A673 (cell line): Measurements from ENCODE around the gene CYP2W1. TPM values are rescaled to one million over a fixed set of nuclear protein-coding genes. Genes with fewer than 3 reads are reported as not detected.

Experiments used
- BruUV-seq: library from RNA; stranded (reverse); fragments of 400-500 nt; replicated peaks from 2 replicates; lab custom pipeline; 2021; lab: Mats Ljungman, UMichigan
- CTCF ChIA-PET: fragments of 300-600 bp; sonication (Branson Sonifier 250); formaldehyde crosslinking; loops from one replicate; lab custom pipeline; 2022; ENCODE audit warnings: antibody characterized with exemption; lab: Charles Lee
- POLR2A ChIA-PET: fragments of 300-600 bp; sonication (Branson Sonifier 250); formaldehyde crosslinking; loops from one replicate; lab custom pipeline; 2022; ENCODE audit warnings: antibody characterized with exemption; ENCODE audit not compliant: low non-redundant PET; lab: Charles Lee
- DNase-seq: peaks from one replicate; pipeline ENCODE4 v3.0.0-alpha.2; 2015; ENCODE audit warnings: low spot score
- H3K27ac ChIP-seq: fragments of 200-600 bp; sonication (generic); 2 replicates; pipeline ENCODE4 v1.5.1; 2016; ENCODE audit warnings: mixed run types, low read depth, mild to moderate bottlenecking, mixed read lengths, antibody characterized with exemption, low read length; ENCODE audit not compliant: poor library complexity, severe bottlenecking
- H3K27me3 ChIP-seq: fragments of 200-600 bp; sonication (generic); replicated peaks from 2 replicates; pipeline ENCODE4 v1.6.1; 2017; ENCODE audit warnings: mixed run types, low read depth, mild to moderate bottlenecking, mixed read lengths, antibody characterized with exemption, low read length; ENCODE audit not compliant: insufficient read depth, poor library complexity
- H3K36me3 ChIP-seq: fragments of 200-600 bp; sonication (generic); 2 replicates; pipeline ENCODE4 v1.6.1; 2016; ENCODE audit warnings: mixed run types, mild to moderate bottlenecking, mixed read lengths, antibody characterized with exemption, low read length; ENCODE audit not compliant: insufficient read depth, poor library complexity, severe bottlenecking
- H3K4me1 ChIP-seq: fragments of 200-600 bp; sonication (generic); 2 replicates; pipeline ENCODE4 v1.6.1; 2017; ENCODE audit warnings: mixed run types, mild to moderate bottlenecking, mixed read lengths, antibody characterized with exemption, low read length; ENCODE audit not compliant: insufficient read depth, poor library complexity, severe bottlenecking
- H3K4me3 ChIP-seq: fragments of 200-600 bp; sonication (generic); 2 replicates; pipeline ENCODE4 v1.5.1; 2016; ENCODE audit warnings: low read depth, mixed run types, mild to moderate bottlenecking, mixed read lengths, low read length; ENCODE audit not compliant: poor library complexity, severe bottlenecking
- H3K9me3 ChIP-seq: fragments of 200-600 bp; sonication (generic); 2 replicates; pipeline ENCODE4 v1.6.1; 2016; ENCODE audit warnings: mixed run types, low read depth, mild to moderate bottlenecking, mixed read lengths, antibody characterized with exemption, low read length; ENCODE audit not compliant: poor library complexity, severe bottlenecking
- EZH2 ChIP-seq: fragments of 200-600 bp; sonication (generic); IDR thresholded peaks from 2 replicates; pipeline ENCODE4 v1.6.1; 2017; ENCODE audit warnings: borderline replicate concordance, low read depth, mild to moderate bottlenecking, mixed read lengths, antibody characterized with exemption, low read length; ENCODE audit not compliant: poor library complexity, severe bottlenecking
- intact Hi-C: fragments of 100-400 bp; cut with micrococcal nuclease; formaldehyde crosslinking; loops from one replicate; pipeline ENCODE4 v1.10.0; 2022; ENCODE audit not compliant: unreplicated experiment
- total RNA-seq: library from RNA; stranded (reverse); gene quantifications from 2 replicates; pipeline ENCODE4 v1.2.3, GENCODE V29; 2021
- TF ChIP-seq, protein P1 (sequence below): fragments of 300-800, 200-600 bp; sonication (generic); conservative IDR thresholded peaks from 2 replicates; pipeline ENCODE4 v1.5.1; 2017; ENCODE audit warnings: low read depth, mild to moderate bottlenecking, antibody characterized with exemption, low read length, moderate library complexity, mixed read lengths

CYP2W1 gene
- total RNA-seq, 1 experiment from 2014 or later: not detected

DNA sequence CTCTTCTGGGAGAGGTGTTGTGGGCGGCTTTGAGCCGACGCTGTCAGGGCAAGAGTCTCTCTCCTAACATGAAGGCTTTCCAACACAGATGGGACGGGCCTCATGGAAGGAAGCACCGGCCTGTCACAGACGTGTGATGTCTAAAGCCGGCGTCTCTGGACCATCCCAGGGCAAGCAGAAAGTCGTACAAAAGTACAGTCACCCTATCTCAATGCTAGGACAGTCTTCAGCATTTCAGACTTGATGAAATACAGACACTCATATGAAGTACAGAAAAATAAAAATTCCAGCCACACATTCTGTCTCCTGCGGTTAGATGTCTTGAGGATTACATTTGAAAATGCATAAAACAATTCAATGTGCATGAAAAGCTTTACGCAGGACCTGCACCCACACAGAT, 30.6 kb downstream of the CYP2W1 start:
- Histone ChIP-seq H3K27me3 (no peaks in the 10 kb centered on the region), H3K36me3 (peaks cover 7% of the 10 kb centered on the region), H3K4me1 (no peaks in the 10 kb centered on the region), H3K9me3 (no peaks in the 10 kb centered on the region), H3K27ac (no peak overlapping the region), H3K4me3 (no peak overlapping the region)
- POLR2A ChIA-PET: no interaction called here
- BruUV-seq: no TSS peak
- DNase-seq: no peak
- CTCF ChIA-PET: no interaction called here
- TF ChIP-seq, protein P1, sequence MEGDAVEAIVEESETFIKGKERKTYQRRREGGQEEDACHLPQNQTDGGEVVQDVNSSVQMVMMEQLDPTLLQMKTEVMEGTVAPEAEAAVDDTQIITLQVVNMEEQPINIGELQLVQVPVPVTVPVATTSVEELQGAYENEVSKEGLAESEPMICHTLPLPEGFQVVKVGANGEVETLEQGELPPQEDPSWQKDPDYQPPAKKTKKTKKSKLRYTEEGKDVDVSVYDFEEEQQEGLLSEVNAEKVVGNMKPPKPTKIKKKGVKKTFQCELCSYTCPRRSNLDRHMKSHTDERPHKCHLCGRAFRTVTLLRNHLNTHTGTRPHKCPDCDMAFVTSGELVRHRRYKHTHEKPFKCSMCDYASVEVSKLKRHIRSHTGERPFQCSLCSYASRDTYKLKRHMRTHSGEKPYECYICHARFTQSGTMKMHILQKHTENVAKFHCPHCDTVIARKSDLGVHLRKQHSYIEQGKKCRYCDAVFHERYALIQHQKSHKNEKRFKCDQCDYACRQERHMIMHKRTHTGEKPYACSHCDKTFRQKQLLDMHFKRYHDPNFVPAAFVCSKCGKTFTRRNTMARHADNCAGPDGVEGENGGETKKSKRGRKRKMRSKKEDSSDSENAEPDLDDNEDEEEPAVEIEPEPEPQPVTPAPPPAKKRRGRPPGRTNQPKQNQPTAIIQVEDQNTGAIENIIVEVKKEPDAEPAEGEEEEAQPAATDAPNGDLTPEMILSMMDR: no peak
- no peak for TF ChIP-seq EZH2
- intact Hi-C loops: no loop called here

DNA sequence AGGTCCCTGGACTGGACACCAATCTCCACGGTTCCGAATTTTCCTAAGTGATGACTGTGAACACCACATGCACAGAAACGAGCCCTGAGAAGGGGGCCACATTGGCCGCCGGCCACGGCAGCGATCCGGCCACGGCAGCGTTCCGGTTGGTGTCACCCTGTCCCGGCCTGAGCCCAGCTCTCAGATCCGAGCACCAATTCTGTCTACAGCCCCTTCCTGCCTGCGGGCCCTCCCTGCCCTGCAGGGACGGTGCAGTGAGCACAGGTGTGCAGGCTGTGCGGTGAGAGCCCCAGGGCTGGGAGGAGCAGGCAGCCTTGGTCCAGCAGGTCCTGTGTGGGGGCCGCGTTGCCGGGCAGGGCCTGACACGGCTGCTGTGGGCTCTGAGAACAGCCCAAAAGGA, 31.7 kb downstream of the CYP2W1 start:
- no TSS peak for BruUV-seq
- intact Hi-C loops: no loop called here
- H3K4me3 ChIP-seq: no peak overlapping the region
- no peaks in the 10 kb centered on the region for H3K9me3 ChIP-seq
- H3K27me3 ChIP-seq: no peaks in the 10 kb centered on the region
- H3K27ac ChIP-seq: no peak overlapping the region
- peaks cover 7% of the 10 kb centered on the region for H3K36me3 ChIP-seq
- ChIA-PET CTCF (no interaction called here), POLR2A (no interaction called here)
- no peak for DNase-seq
- H3K4me1 ChIP-seq: no peaks in the 10 kb centered on the region
- TF ChIP-seq, protein P1: no peak
- TF ChIP-seq EZH2: no peak

DNA sequence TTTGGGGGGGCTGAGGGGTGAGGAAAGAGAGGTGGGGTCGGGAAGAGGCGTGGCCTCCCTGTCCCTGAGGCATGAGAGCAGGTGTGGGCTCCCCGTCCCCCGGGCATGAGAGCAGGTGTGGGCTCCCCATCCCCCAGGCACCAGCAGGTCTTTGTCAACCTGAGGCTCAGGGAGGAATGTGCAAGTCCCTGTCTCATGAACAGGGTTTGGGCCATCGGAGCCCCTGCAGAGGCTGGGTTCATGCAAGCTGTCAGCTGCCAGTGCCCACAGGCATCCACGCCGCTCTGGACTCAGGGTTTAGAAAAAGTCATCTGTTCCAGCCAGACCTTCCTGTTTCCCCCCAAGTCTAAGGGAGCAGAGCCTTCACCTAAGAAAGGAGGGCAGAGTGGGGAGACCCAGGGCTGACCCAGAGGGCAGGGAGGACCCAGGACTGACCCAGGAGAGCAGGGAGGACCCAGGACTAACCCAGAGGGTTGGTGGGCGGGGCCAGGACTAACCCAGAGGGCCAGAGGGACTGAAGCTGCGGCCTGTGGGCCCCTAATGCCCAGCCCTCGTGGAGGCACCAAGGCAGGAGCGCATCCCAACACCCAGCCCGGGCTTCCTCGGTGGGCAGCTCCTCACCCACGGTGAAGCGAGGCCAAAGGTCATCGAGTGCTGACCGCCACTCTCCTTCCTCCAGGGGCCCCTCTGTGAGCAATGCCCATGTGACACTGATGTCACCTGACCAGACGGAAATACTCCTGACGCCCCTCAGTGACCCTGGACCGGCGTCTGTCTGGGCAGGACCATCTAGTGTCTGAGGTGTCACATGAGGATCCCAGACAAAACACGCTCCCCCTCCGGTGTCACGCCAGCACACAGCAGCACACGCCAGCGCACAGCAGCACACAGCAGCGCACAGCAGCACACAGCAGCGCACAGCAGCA, 32.5 kb downstream of the CYP2W1 start:
- H3K9me3 ChIP-seq: no peaks in the 10 kb centered on the region
- H3K4me1 ChIP-seq: no peaks in the 10 kb centered on the region
- ChIA-PET POLR2A (no interaction called here), CTCF (no interaction called here)
- H3K27me3 ChIP-seq: no peaks in the 10 kb centered on the region
- H3K27ac ChIP-seq: no peak overlapping the region
- peaks cover 3% of the 10 kb centered on the region for H3K36me3 ChIP-seq
- DNase-seq: no peak
- TF ChIP-seq, protein P1: no peak
- TF ChIP-seq EZH2: no peak
- H3K4me3 ChIP-seq: no peak overlapping the region
- BruUV-seq: no TSS peak
- intact Hi-C loops: no loop called here
